ENCODE results near the gene C1QTNF9.

DNA sequence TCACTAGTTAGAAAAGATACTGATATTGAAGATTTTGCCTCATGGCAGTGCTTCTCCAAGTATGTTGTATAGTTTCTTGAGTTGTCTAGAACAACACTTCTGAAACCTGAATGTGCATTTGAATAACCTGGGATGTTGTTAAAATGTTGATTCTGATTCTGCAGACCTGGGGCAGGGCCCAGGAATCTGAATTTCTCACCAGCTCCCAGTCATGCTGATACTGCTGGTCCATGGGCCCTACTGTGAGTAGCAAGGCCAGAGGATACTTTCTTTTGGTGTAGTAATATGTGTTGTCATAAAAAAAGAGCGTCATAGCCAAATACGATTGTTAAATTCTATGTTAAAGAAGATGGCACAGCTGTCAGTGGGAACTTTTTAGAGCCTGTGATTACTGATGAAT, 41.6 kb upstream of the C1QTNF9 start:
- TF ChIP-seq, protein P1, sequence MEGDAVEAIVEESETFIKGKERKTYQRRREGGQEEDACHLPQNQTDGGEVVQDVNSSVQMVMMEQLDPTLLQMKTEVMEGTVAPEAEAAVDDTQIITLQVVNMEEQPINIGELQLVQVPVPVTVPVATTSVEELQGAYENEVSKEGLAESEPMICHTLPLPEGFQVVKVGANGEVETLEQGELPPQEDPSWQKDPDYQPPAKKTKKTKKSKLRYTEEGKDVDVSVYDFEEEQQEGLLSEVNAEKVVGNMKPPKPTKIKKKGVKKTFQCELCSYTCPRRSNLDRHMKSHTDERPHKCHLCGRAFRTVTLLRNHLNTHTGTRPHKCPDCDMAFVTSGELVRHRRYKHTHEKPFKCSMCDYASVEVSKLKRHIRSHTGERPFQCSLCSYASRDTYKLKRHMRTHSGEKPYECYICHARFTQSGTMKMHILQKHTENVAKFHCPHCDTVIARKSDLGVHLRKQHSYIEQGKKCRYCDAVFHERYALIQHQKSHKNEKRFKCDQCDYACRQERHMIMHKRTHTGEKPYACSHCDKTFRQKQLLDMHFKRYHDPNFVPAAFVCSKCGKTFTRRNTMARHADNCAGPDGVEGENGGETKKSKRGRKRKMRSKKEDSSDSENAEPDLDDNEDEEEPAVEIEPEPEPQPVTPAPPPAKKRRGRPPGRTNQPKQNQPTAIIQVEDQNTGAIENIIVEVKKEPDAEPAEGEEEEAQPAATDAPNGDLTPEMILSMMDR (IDR thresholded peaks at IDR 0.05; ENCODE audit: borderline replicate concordance, extremely low read depth, low read length, poor library complexity, severe bottlenecking): no peak
- TF ChIP-seq EZH2 (IDR thresholded peaks at IDR 0.05; ENCODE audit: borderline replicate concordance, low read depth, low read length, severe bottlenecking): no peak
